GM18520 (cell line): ENCODE measurements around the gene ANKRD60.

Experiments
- ATAC-seq: cut with Tn5 transposase; IDR thresholded peaks from one replicate; pipeline ENCODE4 v1.9.1; 2021; ENCODE audit not compliant: unreplicated experiment

ANKRD60 gene

GRCh38 chr20:58196402-58197184, 31.9 kb downstream of the ANKRD60 start:
- no peak for ATAC-seq

GRCh38 chr20:58195047-58195446, 33.4 kb downstream of the ANKRD60 start:
- ATAC-seq = no peak

DNA sequence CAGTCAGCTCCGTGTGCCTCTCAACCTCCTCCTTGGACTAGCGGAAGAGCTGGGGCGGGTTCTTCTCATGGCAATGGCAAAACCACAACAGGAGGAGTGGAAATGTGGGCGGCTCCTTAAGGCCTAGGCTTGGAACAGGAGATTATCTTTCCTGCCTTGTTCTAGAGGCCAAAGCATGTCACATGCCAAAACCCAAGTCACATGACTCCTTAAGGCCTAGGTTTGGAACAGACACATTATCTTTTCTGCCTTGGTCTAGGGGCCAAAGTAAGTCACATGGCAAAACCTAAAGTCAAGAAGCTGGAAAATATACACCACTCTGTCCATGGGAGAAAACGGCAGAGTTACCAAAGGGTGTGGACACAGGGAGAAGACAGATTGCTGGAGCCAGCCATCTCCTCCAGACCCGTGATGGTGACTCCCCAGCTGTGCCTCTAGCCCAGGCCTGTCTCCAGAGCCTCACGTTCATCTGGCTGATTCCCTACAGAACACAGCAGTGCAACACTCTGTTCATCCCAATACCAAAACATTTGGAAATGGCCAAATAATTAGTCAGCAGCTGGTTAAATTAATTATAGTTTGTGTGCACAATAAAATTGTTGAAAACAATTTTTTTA, 34.2 kb downstream of the ANKRD60 start:
- ATAC-seq = no peak

GRCh38 chr20:58192567-58192966, 35.9 kb downstream of the ANKRD60 start:
- no peak for ATAC-seq

GRCh38 chr20:58192065-58192464, 36.4 kb downstream of the ANKRD60 start:
- no peak for ATAC-seq

GRCh38 chr20:58188527-58188926, 39.9 kb downstream of the ANKRD60 start:
- no peak for ATAC-seq

DNA sequence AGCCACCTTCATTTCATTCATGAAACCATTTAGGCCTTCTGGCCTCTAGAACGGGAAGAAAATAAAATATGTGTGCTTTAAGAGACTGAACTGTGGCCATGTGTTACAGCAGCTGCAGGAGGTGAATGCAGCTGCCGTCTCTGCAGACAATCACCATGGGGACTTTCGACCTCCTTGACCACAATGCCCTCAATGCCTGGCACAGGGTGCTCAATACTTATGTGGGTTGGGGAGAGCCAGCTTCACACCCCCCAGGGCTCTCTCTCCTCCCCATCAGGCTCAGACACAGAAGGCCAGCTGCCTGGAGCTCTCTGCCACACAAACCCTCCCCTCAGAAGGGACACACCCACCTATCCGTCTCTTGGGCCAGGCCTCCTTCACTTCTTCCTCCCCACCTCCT, 43.5 kb downstream of the ANKRD60 start:
- ATAC-seq = no peak

DNA sequence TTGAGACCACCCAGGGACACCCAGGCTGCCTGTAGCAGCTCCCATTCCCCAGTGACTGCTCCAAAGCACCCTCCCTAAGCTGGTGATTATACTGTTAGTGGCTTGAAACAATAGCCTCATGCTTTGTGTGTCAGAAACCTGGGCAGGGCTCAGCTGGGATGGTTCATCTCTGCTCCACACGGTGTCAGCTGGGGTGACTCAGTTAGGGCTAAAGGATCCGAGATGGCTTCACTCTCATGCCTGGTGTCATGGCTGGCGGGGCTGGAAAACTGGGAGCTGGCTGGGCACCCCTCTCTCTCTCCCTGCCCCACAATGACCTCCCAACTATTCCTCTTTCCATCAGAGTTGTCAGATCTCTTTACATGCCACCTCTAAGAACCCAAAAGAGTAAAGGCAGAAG, 44.4 kb downstream of the ANKRD60 start:
- no peak for ATAC-seq

- no peak for ATAC-seq
Measured at GRCh38 chr20:58182521-58183140, 45.8 kb downstream of the ANKRD60 start.

- ATAC-seq = no peak
Measured at GRCh38 chr20:58179432-58180099, 48.9 kb downstream of the ANKRD60 start.

GRCh38 chr20:58179083-58179431, 49.4 kb downstream of the ANKRD60 start:
- ATAC-seq = no peak

- no peak for ATAC-seq
Measured at GRCh38 chr20:58177799-58178198, 50.7 kb downstream of the ANKRD60 start.

- no peak for ATAC-seq
Measured at GRCh38 chr20:58175836-58176235, 52.6 kb downstream of the ANKRD60 start.

GRCh38 chr20:58175425-58175824, 53.0 kb downstream of the ANKRD60 start:
- ATAC-seq = no peak

DNA sequence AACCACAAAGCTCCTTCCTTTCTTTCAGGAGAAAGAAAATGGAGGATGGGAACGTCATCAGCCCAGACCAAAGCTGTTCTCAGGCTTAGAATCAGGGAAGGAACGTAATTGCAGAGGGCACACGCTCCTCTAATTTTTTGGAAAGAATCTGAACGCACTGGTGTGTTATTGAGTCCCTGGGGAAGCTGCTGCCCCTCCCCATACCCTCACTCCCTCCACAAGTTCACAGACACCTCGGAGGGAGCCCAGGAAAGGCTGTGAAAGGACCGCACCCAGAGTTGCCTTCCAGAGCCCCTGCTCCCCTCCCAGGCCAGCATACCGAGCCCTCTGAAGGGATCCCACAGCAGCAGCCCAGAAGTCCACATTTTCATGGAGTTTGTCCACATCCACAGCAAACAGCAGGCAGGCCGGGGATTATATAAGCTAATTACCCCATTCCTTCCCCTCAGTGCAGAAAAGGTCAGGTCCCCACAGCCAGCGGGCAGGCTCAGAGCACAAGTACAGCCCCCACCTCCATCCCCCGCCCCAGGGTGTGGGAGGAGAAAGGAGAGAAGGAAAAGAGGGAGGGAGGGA, 53.7 kb downstream of the ANKRD60 start:
- ATAC-seq = no peak

- ATAC-seq = no peak
Measured at GRCh38 chr20:58173930-58174707, 54.3 kb downstream of the ANKRD60 start.

- ATAC-seq = no peak
Measured at GRCh38 chr20:58173091-58173490, 55.4 kb downstream of the ANKRD60 start.

DNA sequence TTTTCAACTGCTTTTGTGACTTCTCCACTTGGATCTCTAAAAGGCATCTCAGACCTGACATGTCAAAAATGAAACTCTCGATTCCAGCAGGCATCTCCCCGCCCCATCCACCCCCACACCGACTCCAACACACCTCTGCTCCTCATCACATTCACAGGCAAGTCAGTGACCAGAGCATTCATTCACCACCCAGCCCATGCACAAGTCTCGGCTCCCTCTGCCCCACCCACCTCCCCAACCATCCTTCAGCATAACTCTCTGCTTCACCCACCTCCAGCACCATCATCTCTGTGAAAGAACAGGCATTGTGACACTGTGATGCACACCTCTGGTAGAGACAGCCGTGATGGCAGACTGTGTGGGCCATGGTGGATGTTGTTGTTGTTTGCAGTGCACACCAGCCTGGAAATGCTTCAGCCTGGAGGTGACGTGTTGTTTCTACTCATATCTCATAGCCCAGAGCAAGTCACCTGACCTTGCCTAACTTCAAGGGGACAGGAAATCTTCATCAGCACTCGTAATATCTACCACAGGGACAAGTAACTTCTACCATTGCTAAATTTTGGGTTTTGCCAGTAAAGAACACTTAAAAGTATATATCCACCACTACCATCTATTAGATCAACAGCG, 56.5 kb downstream of the ANKRD60 start:
- no peak for ATAC-seq

GRCh38 chr20:58169450-58169849, 59.0 kb downstream of the ANKRD60 start:
- no peak for ATAC-seq

DNA sequence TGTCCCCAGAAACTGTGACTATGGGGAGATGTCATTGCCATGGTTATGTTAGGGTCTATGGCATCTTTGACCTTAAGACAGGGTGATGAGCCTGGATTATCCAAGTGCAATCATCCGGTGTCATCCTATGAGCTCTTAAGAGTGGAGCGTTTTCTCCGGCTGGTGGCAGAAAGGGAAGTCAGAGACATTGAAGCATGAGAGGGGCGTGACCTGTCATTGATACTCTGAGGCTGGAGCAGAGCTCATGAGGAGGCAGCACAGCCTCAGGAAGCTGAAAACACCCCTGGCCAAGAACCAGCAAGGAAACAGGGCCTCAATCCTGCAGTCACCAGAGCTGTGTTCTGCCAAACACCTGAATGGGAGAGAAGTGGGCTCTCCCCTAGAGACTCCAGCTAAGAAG, 59.6 kb downstream of the ANKRD60 start:
- no peak for ATAC-seq
